HG02759 (cell line): Measurements from ENCODE around the gene NAA15.
A peak's percentile ranks its signal among the peaks of the same experiment; 100 is the strongest.
"Not testable (repeated sequence)": the region's sequence is repeated elsewhere in the genome, so short reads cannot be mapped to it uniquely, and the experiment has no call there.

ENCODE experiments used
- ATAC-seq: cut with Tn5 transposase; IDR thresholded peaks from one replicate; pipeline ENCODE4 v1.9.1; 2021; ENCODE audit warnings: mild to moderate bottlenecking, moderate library complexity; ENCODE audit not compliant: unreplicated experiment

NAA15 gene

DNA sequence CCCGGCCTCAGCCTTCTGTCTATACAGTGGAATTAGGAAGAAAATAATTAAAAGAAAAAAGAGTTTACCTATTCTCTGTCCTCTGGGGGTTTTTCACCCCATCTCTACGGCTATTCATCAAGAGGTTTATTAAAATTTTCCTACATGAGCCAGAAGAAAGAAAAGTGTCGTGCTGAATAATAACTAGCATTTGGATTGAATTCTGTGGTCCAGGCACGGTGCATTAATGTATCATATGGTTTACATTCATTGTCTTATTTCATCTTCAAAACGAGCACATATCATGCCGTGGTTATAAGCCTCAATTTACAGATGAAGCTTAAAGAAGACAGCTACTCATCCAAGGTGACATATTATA lies 5.4 kb upstream of the NAA15 start:
- peak; percentile 2 for ATAC-seq

GRCh38 chr4:139297001-139297410 lies 4.3 kb upstream of the NAA15 start:
- ATAC-seq: no peak

GRCh38 chr4:139299536-139299935 lies 1.8 kb upstream of the NAA15 start:
- ATAC-seq: no peak

DNA sequence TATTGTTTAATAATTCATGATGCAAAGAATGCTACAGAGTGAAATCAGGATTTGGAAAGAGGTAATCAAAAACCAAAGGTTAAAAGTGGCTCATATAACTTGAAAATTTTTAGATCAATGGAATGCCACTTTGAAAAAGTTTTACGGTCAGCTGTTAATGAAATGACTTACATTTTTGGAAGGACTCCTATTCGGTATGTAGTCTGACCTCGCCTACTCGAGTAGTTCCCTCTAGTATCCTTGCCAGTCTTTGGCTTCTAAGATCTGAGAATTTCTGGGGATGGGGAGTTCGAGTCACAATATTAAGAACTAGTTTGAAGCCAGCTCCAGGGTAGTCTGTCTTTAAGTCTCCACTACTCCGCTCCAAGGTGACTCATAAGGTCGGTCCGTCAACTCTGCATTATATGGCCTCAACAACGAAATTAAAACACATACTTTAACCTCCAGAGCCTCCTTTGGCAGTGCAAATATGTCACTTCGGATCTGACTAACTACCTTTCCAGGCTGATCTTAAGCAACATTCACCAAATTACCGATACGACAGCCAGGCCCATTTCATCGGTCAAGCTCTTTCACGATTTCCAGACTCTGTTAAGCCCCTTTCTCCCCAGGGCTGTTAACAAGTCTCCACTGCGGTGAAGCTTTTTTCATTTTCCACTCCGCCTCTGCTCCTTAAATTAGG lies 733 bp upstream of the NAA15 start:
- peak; percentile 10 for ATAC-seq

GRCh38 chr4:139301821-139302611 lies 711 bp downstream of the NAA15 start, which contains the start of gene NDUFC1:
Gene NDUFC1, minus strand, starts transcription at chr4:139302477. Its CDS starts 6,679 bp downstream, at chr4:139295798.
- ATAC-seq: peak; percentile 35

- ATAC-seq: no peak
Observed at GRCh38 chr4:139304920-139305319, 3.6 kb downstream of the NAA15 start.

DNA sequence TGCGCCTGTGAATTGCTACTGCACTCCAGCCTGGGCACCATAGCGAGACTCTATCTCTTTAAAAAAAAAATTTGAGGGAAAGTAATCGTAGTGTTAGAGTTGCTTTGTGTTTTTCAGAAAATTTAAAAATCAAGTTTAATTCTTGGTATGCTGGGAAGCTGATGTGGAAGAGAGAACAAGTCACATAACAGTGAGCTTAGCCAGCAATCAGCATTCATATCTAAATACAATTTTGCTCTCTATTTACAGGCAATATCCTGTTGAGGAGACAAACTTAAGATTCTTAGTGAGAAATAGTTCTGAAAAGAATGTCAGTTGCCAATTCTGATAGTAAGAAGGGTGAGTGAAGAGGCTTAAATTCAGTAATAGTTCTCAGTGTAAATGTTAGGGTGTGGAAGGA lies 10.6 kb downstream of the NAA15 start:
- ATAC-seq: no peak

DNA sequence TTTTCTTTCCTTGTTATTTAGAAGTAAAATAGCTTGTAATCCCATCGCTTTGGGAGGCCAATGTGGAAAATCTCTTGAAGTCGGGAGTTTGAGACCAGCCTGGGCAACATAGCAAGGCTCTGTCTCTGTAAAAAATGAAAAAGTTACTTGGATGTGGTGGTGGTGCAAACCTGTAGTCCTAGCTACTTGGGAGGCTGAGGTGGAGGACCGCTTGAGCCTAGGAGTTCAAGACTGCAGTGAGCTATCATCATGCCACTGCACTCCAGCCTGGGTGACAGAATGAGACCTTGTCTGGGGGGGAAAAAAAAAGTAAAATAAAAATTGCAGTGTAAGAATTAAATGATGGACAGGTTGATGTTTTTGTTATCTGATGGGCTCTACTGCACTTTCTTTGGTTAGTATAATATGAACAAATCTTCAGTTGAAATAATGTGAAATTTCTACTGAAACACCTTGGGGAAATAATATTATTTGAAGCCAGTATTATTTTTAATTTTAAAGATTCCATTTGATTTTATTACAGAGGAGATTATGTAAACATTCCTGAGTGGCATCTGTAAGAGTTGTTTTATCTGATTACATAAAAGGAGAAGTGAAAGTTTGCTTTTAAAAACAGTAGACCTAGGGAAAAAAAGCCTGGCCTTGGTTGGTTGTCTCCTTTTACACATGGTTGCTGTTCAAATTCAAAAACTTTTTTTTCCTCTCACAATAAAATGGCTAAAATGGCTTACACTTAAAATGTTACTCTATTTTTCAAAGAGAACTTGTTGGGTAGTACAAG lies 11.4 kb downstream of the NAA15 start:
- ATAC-seq: no peak

GRCh38 chr4:139313414-139313813 lies 12.1 kb downstream of the NAA15 start:
- not testable (repeated sequence) for ATAC-seq

DNA sequence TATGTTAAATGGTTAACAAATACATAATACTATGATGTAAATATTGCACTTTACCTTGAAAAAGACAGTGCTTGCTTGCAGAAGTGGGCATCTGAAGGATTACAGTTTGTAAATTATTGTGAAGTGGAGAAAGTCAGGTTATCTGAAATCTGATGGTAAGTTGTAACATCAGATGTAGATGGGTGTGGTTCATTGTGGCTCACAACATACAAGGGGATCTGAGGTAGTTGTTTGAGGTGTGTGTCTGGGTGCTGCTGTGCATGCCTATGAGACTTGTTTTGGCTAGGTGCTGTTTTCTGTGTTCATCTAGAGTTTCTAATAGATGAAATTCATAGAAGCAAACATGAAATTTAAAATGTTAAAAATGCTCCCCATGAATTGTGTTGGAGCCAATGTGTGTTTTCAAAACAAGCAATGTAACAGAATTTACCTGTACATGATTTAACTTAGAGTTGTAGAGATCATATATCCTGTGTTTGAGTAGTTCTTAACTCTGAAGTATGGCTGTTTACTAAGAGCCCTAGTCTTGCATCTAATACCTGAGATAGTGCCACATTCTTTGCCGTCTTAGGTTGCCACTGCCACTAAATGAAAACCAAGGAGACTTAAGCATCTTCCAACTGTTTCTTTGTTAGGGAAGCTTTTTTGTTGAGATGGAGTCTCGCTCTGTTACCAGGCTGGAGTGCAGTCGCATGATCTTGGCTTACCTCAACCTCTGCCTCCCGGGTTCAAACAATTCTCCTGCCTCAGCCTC lies 12.9 kb downstream of the NAA15 start:
- ATAC-seq: no peak

GRCh38 chr4:139315221-139315675 lies 13.9 kb downstream of the NAA15 start:
- peak; percentile 89 for ATAC-seq

GRCh38 chr4:139316733-139317132 lies 15.4 kb downstream of the NAA15 start:
- ATAC-seq: no peak

- no peak for ATAC-seq
Observed at GRCh38 chr4:139317635-139318034, 16.3 kb downstream of the NAA15 start.

- no peak for ATAC-seq
Observed at GRCh38 chr4:139319571-139319970, 18.3 kb downstream of the NAA15 start.

DNA sequence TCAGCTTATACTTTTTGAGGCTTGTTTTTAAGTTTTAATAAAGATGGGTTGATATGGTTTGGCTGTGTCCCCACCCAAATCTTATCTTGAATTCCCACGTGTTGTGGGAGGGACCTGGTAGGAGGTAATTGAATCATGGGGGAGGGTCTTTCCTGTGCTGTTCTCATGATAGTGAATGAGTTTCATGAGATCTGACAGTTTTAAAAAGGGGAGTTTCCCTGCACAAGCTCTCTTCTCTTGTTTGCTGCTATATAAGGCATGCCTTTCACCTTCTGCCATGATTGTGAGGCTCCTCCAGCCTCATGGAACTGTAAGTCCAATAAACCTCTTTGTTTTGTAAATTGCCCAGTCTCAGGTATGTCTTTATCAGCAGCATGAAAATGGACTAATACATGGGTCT lies 20.8 kb downstream of the NAA15 start:
- ATAC-seq: not testable (repeated sequence)

- ATAC-seq: not testable (repeated sequence)
Observed at GRCh38 chr4:139322541-139322940, 21.2 kb downstream of the NAA15 start.

DNA sequence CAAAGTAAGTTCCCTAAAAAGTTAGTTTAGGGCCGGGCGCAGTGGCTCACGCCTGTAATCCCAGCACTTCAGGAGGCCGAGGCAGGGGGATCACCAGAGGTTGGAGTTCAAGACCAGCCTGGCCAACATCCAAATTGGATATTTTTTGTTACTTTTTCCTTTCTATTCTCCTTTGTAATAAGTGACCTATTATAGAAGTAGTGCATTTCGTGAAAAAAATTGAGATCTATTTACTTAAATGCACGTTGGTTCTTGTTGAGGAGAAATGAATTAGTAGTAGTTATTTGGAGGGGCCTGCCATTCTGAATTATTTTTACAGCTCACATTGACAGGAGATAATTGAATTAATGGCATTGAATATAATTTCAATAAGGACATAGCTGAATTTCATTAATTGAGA lies 23.3 kb downstream of the NAA15 start:
- no peak for ATAC-seq

DNA sequence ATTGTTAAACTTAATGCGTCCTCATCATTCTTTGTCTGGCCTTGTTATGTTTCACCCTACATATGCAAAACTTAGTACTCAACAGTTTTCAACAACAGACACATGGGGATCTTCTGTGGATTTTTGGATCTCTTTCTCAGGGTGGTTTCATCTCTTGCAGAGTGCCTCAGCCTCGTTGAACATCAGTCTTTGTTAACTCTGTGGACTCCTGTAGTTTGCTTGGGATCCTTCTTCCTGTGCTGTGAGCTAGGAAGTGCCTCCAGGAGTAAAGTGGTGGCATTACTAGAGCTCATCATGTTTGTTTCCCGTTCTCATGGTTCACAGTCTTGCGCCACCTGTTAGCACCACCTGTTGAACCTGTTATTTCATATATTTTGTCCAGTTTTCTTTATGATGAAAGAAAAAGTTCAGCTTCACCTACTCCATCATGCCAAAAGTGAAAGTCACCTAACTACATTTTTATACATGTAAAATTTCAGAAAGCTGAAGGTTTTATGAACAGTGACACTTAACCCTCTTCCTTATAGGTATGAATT lies 28.4 kb downstream of the NAA15 start:
- no peak for ATAC-seq

- no peak for ATAC-seq
Observed at GRCh38 chr4:139330283-139330682, 29.0 kb downstream of the NAA15 start.

GRCh38 chr4:139331185-139331584 lies 29.9 kb downstream of the NAA15 start:
- ATAC-seq: no peak
